ELF-1 (cell line): ENCODE data around the gene INSYN2A.
A peak's percentile ranks its signal among the peaks of the same experiment; 100 is the strongest.

Experiments used
- DNase-seq: peaks from one replicate; pipeline ENCODE4 v3.0.0-alpha.2; 2016; ENCODE audit warnings: low read depth, low spot score

Gene INSYN2A, protein sequence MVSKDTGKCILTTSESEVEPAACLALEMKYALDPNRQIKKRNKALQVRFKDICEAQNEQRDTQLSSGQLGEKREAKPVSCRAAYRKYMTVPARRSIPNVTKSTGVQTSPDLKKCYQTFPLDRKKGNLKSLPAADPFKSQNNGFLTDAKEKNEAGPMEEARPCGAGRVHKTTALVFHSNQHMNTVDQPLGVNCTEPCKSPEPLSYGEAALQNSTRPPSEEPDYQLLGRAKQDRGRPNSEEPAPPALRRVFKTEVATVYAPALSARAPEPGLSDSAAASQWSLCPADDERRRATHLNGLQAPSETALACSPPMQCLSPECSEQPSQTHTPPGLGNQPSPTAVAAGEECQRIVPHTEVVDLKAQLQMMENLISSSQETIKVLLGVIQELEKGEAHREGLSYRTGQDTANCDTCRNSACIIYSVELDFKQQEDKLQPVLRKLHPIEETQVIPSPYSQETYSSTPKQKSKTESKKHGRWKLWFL

DNA sequence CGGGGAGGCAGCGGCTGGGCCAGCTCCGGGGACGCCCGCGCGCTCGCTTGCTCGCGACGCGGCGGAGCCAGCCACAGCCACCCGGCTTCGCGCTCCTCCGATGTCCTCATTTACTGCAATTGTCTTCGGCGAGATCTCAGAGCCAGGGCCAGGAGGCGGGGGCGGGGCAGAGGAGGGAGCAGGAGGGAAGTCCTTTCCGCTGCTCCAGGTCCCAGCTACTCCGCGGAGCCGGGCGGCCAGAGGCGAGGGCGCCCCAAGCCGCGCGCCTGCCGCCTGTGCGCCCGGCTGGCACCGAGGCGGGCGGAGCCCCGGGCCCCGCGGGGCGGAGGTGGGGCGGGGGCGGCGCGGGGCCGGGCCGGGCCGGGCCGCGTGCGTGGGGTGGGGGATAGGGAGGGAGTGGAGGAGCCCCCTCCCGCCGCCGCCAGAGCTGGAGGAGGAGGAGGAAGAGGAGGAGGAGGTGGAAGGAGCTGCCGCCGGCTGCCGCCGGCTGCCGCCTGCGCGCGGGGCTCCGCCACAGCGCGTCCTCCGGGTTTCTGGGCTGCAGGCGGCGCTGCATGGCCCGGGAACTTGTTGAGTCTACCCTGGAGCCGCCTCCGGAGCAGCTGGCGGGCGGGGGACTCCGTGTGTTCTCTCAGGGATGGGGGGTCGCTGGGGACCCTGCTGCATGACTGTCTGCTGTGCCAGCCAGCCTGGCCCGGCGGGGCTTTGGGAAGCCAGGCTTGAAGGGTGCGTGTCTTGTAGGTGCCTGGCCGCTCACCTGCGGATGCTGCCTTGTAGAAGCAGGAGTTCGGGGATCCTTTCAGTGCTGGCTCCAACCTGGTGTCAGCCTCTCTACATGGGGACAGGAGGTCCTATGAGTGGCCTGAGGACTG lies at the start of gene INSYN2A:
INSYN2A (minus strand) TSS at position 310 of the 872 bp plus-strand sequence. CDS start 20,196 bp downstream, outside the sequence.
- peak; percentile 73 for DNase-seq

DNA sequence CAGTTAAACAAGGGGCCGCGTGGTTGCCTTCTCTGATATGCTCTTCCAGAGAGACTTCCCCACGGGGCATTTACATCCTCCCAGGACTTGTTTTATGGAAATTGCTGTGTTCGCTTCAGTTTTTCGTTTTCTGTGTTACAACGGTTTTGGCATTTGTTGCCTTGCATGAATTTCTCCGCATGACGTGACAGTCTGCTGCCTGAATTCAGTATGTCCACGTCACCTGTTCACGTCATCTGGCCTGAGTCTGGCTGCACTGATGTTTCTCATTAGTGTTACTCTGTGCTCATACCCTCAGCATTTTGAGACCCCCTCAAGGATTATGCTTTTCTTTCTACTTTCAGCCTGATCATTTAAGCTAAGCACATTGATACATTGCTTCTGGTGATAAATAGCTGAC lies 49.1 kb upstream of the INSYN2A start:
- DNase-seq: no peak

GRCh38 chr10:127243490-127244272 lies 47.3 kb upstream of the INSYN2A start:
- DNase-seq: peak; percentile 67

GRCh38 chr10:127242914-127243313 lies 46.5 kb upstream of the INSYN2A start:
- no peak for DNase-seq

DNA sequence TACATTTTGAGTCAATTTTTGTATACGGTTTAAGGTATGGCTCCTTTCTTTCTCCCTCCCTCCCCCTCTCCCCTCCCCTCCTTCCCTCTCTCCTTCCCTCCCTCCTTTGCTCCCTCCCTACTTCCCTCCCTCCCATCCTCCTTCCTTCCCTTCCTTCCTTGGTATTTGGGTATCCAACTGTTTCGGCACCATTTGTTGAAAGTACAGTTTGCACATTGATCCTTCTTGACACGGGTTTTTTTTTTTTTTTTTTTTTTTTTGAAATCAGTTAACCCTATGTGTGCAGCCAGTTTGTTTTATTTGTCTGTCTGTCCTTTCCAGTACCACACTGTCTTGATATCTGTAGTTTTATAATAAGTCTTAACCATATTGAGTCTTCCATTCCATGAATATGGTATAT lies 39.9 kb upstream of the INSYN2A start:
- DNase-seq: no peak

GRCh38 chr10:127234306-127234800 lies 38.0 kb upstream of the INSYN2A start:
- no peak for DNase-seq

GRCh38 chr10:127228195-127228787 lies 31.9 kb upstream of the INSYN2A start:
- DNase-seq: no peak

GRCh38 chr10:127227663-127228062 lies 31.3 kb upstream of the INSYN2A start:
- DNase-seq: no peak

- DNase-seq: no peak
Observed at GRCh38 chr10:127227027-127227426, 30.6 kb upstream of the INSYN2A start.

GRCh38 chr10:127221281-127221680 lies 24.9 kb upstream of the INSYN2A start:
- no peak for DNase-seq

- DNase-seq: no peak
Observed at GRCh38 chr10:127218658-127219057, 22.3 kb upstream of the INSYN2A start.

GRCh38 chr10:127216786-127217185 lies 20.4 kb upstream of the INSYN2A start:
- DNase-seq: no peak

DNA sequence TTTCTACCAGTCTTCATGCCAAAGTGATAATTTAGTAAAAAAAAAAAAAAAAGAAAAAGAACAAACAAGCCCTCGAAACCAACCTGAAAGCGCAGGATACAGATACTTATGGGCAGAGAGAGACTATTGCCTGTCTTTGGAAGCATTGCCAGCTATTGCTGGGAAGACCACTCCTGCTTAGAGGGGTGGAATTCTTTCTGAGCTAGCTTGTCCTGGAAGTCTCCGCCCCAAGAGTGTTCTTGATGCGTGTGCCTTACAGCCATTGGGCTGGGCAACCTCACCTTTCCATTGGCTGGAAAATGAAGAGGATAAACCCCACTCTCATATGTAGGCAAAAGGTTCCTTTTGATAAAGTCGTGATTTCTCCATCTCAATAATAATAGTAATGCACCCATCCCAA lies 19.9 kb upstream of the INSYN2A start:
- no peak for DNase-seq

- no peak for DNase-seq
Observed at GRCh38 chr10:127215866-127216265, 19.5 kb upstream of the INSYN2A start.

GRCh38 chr10:127210936-127211466 lies 14.6 kb upstream of the INSYN2A start:
- DNase-seq: no peak

DNA sequence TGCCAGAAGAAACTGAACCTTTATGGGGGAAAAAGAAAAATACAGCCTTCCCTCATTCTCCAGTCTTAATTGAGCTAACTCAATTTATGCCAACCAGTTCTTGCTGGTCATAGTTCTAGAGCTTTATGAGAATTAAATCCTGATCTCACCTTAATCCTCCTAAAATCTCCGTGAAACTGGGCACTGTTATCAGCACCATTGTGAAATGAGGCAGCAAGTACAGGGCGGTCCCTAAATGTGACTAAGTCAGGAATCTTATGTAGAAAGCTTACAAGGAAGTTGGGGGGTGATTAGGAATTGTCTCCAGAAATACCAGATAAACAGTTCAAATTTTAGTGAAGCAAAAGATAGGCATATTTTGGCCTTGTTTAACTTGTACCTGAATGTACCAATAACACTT lies 10.7 kb upstream of the INSYN2A start:
- DNase-seq: no peak

GRCh38 chr10:127203067-127203466 lies 6.7 kb upstream of the INSYN2A start:
- DNase-seq: no peak

DNA sequence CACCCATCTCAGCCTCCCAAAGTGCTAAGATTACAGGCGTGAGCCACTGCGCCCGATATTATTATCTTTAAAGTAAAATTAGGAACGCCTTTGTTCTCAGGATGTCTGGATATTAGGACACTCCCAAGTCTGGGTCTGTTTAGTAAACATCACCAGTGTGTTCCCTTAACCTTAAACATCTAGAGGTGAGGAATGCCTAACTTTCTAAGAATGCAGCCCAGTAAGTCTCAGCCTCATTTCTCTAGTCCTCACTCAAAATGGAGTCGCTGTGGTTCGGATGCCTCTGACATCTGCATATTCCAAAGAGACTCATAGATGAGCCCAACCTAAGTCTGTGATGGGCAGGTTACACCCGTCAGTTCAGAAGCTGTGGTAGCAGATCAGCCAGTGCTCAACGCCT lies 4.3 kb upstream of the INSYN2A start:
- peak; percentile 36 for DNase-seq

GRCh38 chr10:127198721-127199120 lies 2.3 kb upstream of the INSYN2A start:
- DNase-seq: no peak

DNA sequence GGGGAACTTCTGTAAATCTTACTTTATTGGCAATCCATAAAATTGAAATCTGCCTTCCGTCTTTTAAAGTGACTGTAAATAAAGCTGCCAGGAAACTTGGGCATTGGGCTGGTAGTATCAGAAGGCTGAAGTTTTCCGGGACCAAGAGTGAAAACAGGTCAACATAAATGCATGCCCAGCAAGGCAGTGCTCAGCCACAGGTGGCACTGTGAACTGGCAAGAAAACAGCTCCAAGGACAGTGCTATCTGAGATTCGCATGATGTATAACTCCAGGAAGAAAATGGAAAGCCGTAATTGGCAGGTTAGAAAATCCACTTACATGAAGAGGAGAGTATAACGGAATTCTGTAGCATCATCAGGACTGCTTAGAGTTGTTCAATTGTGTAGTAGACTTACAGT lies 1.9 kb upstream of the INSYN2A start:
- no peak for DNase-seq

- no peak for DNase-seq
Observed at GRCh38 chr10:127197154-127197432, 702 bp upstream of the INSYN2A start.
